GM19324 (cell line): ENCODE measurements around the gene FOXA2.

ENCODE experiments used
- ATAC-seq: cut with Tn5 transposase; IDR thresholded peaks from one replicate; pipeline ENCODE4 v1.9.1; 2021; ENCODE audit warnings: mild to moderate bottlenecking, moderate library complexity; ENCODE audit not compliant: unreplicated experiment, low FRiP score

The FOXA2 gene

GRCh38 chr20:22542427-22542826 is 41.9 kb downstream of the FOXA2 start:
- no peak for ATAC-seq

- ATAC-seq, result no peak
These were observed 43.5 kb downstream of the FOXA2 start for GRCh38 chr20:22540832-22541231.

- ATAC-seq, result no peak
These were observed 47.2 kb downstream of the FOXA2 start for GRCh38 chr20:22536956-22537756.

DNA sequence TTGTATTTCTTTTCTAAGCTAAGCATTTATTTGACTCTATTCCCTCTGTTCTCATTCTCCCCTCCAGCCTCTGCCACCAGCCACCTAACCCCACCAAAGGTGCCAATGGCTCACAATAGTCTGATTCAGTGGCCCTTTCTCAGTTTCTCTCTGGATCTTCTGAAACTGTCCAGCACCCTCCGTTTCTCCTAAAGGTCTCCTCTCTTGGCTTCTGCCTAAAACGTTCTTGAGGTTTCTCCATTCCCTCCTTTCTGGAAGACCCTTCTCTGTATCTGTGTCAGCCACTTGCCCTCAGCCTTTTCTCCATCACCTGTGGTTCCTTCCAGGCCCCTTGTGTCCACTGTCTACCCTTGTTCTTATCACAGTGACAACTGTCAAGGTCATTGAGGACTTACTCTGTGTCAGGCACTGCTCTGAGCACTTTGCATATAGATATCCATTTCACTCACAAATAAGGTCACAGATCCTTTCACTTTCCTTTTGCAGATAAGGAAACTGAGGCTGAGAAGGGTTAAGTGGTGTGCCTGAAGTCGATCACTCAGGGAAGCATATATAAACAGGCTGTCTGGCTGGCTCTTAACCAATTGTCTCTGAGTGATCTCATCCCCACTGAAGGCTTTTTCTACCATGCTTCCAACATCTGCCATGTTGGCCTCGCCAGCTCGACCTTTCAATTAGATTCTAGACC is 48.1 kb downstream of the FOXA2 start:
- no peak for ATAC-seq

DNA sequence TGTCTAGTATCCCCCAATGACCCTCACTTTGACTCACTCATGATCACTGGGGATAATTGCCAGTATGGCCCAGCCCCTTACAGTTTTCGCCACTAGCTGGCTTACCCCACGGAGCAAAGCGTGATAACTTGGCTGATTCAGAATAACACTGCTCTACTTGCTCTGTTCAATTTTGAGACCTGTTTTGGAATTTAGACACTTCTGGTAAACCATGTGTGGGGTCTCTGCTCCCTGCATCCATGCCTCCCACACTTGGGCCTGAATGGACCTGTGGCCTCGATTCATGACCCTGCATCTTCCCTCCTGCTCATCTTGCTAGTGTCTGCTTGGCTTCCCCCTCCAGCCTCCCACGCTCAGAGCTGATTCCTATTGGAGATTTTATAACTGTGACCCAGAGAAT is 48.9 kb downstream of the FOXA2 start:
- ATAC-seq, result no peak

DNA sequence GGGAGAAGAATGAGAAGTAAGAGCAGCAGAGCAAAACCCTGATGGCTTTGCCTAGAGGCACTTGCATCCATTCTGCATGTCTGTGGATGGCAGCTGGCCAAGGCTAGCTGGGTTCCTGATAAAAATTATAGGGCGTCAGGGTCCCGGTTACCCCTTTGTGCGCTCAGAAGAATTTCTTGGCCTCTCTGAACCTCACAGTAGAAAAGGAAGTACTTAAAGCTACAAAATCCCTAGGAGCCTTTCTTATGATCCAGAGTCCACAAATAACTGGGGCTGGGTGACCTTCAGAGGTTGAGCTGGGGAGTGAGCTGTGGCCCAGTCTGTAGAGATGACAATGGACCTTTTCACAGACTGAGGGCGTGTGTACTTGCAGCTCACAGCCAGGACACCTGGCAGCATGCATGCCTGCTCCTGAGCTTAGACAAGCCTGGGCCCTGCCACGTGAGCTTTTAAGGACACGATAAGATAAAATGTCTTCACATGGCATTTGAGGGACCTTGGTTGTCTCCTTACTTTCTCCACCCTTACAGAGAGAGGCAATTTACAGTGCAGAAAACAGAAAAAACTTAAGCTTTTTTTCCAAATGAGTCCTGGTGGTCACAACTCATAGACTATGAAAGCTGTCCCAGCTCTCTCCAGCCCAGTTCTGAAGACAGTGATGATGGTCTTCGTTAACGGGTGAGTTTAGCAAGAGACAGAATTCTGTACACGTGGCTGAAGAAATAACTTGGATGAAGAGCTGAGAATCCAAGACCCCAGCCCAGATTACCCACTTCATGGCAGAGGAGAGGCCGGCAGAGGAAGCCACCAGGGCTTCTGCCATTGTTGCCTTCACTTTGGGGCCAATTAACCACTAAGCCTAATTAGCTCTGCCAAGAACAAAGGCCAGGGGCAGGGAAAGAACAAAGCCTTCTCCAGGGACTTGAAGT is 50.3 kb downstream of the FOXA2 start:
- no peak for ATAC-seq

GRCh38 chr20:22532598-22532997 is 51.8 kb downstream of the FOXA2 start:
- no peak for ATAC-seq

DNA sequence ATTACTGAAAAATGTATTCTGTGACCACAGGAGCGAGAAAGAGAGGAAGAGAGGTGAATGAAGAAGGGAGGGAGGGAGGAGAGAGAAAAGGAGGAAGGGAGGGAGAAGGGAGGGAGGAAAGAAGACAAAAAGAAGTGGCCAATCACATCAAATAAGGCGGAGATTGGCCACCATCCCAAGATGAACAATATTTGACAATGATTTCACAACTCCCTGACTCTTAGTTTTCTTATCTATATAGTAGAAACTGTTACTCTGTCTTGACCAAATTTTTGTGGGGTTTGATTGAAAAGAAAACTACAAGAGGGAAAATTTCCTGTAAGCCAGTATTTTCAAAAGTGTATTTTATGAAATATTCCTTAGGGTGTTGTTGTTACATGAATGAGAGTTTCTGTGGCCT is 52.6 kb downstream of the FOXA2 start:
- ATAC-seq, result no peak

DNA sequence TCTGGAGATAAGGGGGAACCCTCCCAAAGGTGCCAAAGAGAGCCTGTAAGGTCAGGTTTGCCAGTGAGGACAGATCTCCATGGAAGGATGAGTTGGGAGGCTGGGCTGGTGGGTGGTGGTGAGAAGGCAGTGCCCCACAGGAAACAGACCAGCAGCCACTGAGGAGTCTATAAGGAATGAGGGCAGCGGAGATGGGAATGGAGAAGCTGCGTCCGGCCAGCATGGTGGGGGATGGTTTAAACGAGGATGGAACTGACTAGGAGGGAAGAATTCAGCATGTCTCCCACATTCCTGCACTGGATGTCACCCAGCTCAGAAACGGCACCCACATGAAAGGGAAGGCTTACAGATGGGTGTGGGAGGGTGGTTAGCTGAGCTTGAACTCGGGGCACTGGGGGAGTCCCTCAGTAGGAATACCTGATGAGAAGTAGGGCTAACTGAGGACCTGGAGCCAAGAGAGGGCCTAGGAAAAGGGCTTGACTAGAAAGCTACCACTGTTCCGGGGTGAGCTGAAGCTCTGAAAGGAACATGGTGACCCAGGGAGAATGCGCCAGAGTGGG is 53.2 kb downstream of the FOXA2 start:
- no peak for ATAC-seq
